22Rv1 (cell line): ENCODE results near the gene ANXA2.

ENCODE experiments used
- CTCF ChIP-seq: fragments of 450-650 bp; IDR thresholded peaks from 2 replicates; pipeline ENCODE4 v1.5.1; 2017; ENCODE audit warnings: mild to moderate bottlenecking
- ZFX ChIP-seq: fragments of 450-650 bp; IDR thresholded peaks from 2 replicates; pipeline ENCODE4 v1.6.1; 2017; ENCODE audit warnings: antibody characterized with exemption, borderline replicate concordance

- TF ChIP-seq CTCF (no peak), ZFX (no peak)
Observed at GRCh38 chr15:60417112-60417511, 19.3 kb upstream of the ANXA2 start.
